ENCODE results near the gene SRRD. TPM values are rescaled to one million over a fixed set of nuclear protein-coding genes. Genes with fewer than 3 reads are reported as not detected.

SRRD gene
- total and polyA plus RNA-seq, 2 of the 13 experiments (the other 11 are each of a cell fraction or from before 2014, with no cell fraction given), result 22.8 to 36.6 TPM

DNA sequence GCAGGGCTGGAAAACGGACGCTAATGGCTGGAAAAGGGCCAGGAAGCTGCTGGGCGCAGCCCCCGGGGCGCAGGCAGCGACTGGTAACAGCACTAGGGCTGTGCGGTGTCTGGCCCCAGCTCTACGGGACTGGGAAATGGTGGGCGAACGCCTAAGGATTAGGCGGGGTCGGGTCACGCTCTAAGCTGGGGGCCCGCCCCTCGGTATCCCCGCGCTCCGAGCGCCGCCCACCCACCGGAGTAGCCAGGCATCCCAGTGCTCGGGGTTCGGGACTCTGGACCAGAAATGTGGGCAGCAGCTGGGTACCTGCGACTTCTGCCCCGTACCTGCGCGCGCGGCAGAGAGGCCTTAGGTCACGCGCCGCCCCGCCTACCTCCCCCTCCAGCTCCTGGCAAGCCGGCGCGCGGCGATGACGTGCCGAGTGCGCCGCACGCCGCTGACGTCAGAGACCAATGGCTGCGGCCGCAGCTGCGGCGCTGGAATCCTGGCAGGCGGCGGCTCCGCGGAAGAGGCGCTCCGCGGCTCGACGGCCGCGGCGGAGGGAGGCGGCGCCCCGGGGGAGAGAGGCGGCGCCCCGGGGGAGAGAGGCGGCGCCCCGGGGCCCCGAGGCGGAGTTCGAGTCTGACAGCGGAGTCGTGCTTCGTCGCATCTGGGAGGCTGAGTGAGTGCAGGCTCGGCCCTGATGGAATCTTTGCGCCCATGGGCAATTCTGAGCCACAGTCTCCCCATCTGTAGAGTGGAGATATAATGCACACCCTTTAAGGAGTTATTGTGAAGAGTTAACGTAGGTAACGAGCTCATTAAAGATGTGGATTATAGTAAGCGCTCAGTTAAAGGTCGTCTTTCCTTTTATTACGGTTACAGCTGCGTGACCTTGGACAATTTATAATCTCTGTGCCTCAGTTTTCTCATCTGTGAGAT, at the start of gene SRRD, which contains the start of gene HPS4 (continued):
- no peak for TF ChIP-seq SRSF9 (IDR thresholded peaks at IDR 0.05; ENCODE audit: borderline replicate concordance, insufficient read depth, low read depth, low read length, poor library complexity, severe bottlenecking)
- no peak; the same call in 1 of the 2 replicates for TF ChIP-seq JUN (CRISPR knock-in tag; IDR thresholded peaks at IDR 0.05)
- TF ChIP-seq, protein P1, sequence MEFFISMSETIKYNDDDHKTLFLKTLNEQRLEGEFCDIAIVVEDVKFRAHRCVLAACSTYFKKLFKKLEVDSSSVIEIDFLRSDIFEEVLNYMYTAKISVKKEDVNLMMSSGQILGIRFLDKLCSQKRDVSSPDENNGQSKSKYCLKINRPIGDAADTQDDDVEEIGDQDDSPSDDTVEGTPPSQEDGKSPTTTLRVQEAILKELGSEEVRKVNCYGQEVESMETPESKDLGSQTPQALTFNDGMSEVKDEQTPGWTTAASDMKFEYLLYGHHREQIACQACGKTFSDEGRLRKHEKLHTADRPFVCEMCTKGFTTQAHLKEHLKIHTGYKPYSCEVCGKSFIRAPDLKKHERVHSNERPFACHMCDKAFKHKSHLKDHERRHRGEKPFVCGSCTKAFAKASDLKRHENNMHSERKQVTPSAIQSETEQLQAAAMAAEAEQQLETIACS (CRISPR knock-in tag; IDR thresholded peaks at IDR 0.05), result peak; percentile 86
- no peak for TF ChIP-seq NCOA1 (CRISPR knock-in tag; IDR thresholded peaks at IDR 0.05)
- no peak for TF ChIP-seq SMARCC2 (IDR thresholded peaks at IDR 0.05)
- no peak for TF ChIP-seq ZNF33A (CRISPR knock-in tag; IDR thresholded peaks at IDR 0.05; ENCODE audit: borderline replicate concordance)
- no peak for TF ChIP-seq TARDBP (CRISPR knock-in tag; IDR thresholded peaks at IDR 0.05)
- TF ChIP-seq ZBTB7A (CRISPR knock-in tag; IDR thresholded peaks at IDR 0.05), result peak; percentile 70
- TF ChIP-seq ZNF841 (CRISPR knock-in tag; IDR thresholded peaks at IDR 0.05; ENCODE audit: borderline replicate concordance), result no peak
- TF ChIP-seq CCDC6 (CRISPR knock-in tag; IDR thresholded peaks at IDR 0.05), result 0 out of 2 replicates have a peak, but pooled peaks have one; percentile 27
- TF ChIP-seq, protein P2, sequence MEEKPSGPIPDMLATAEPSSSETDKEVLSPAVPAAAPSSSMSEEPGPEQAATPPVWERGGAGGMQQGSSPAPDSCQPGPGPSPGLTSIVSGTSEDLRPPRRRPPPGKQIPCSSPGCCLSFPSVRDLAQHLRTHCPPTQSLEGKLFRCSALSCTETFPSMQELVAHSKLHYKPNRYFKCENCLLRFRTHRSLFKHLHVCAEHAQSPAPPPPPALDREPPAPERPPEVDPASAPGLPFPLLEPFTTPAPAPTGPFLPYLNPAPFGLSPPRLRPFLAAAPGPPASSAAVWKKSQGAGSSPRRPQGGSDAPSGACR (CRISPR knock-in tag; IDR thresholded peaks at IDR 0.05), result peak; percentile 89
- TF ChIP-seq ZNF547 (CRISPR knock-in tag; IDR thresholded peaks at IDR 0.05), result peak; percentile 94
- TF ChIP-seq KDM4B (CRISPR knock-in tag; IDR thresholded peaks at IDR 0.05), result peak; percentile 79; the same call in 1 of the 2 replicates
- TF ChIP-seq PCBP2 (optimal IDR thresholded peaks at IDR 0.05; ENCODE audit: low read depth, low read length, poor library complexity, severe bottlenecking), result no peak
- TF ChIP-seq ZFP90 (CRISPR knock-in tag; IDR thresholded peaks at IDR 0.05; ENCODE audit: borderline replicate concordance), result peak; percentile 31; the same call in 1 of the 2 replicates
- no peak for TF ChIP-seq CEBPB (IDR thresholded peaks at IDR 0.05; ENCODE audit: borderline replicate concordance, low read depth, low read length)
- TF ChIP-seq CREM (IDR thresholded peaks at IDR 0.05), result peak; percentile 96
- peak; percentile 98 for TF ChIP-seq CREM (CRISPR knock-in tag; IDR thresholded peaks at IDR 0.05)
- TF ChIP-seq MED13 (CRISPR knock-in tag; IDR thresholded peaks at IDR 0.05), result peak; percentile 47; the same call in 1 of the 2 replicates
- peak; percentile 56 for TF ChIP-seq ERF (CRISPR knock-in tag; IDR thresholded peaks at IDR 0.05)
- TF ChIP-seq, protein P3, sequence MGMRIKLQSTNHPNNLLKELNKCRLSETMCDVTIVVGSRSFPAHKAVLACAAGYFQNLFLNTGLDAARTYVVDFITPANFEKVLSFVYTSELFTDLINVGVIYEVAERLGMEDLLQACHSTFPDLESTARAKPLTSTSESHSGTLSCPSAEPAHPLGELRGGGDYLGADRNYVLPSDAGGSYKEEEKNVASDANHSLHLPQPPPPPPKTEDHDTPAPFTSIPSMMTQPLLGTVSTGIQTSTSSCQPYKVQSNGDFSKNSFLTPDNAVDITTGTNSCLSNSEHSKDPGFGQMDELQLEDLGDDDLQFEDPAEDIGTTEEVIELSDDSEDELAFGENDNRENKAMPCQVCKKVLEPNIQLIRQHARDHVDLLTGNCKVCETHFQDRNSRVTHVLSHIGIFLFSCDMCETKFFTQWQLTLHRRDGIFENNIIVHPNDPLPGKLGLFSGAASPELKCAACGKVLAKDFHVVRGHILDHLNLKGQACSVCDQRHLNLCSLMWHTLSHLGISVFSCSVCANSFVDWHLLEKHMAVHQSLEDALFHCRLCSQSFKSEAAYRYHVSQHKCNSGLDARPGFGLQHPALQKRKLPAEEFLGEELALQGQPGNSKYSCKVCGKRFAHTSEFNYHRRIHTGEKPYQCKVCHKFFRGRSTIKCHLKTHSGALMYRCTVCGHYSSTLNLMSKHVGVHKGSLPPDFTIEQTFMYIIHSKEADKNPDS (CRISPR knock-in tag; IDR thresholded peaks at IDR 0.05), result no peak
- TF ChIP-seq NFE2 (CRISPR knock-in tag; IDR thresholded peaks at IDR 0.05), result no peak
- TF ChIP-seq, protein P4, sequence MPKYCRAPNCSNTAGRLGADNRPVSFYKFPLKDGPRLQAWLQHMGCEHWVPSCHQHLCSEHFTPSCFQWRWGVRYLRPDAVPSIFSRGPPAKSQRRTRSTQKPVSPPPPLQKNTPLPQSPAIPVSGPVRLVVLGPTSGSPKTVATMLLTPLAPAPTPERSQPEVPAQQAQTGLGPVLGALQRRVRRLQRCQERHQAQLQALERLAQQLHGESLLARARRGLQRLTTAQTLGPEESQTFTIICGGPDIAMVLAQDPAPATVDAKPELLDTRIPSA (CRISPR knock-in tag; IDR thresholded peaks at IDR 0.05; ENCODE audit: borderline replicate concordance), result peak; percentile 79; the same call in 1 of the 2 replicates
- TF ChIP-seq SOX6 (IDR thresholded peaks at IDR 0.05), result no peak
- TF ChIP-seq SOX6 (CRISPR knock-in tag; IDR thresholded peaks at IDR 0.05), result peak; percentile 51
- TF ChIP-seq ZNF253 (CRISPR knock-in tag; IDR thresholded peaks at IDR 0.05; ENCODE audit: borderline replicate concordance), result no peak
- TF ChIP-seq ZNF768 (CRISPR knock-in tag; IDR thresholded peaks at IDR 0.05), result peak; percentile 80
